PC-9 (cell line): Measurements from ENCODE around the gene EPHX1. TPM values are rescaled to one million over a fixed set of nuclear protein-coding genes. Genes with fewer than 3 reads are reported as not detected.
"Not testable (repeated sequence)": the region's sequence is repeated elsewhere in the genome, so short reads cannot be mapped to it uniquely, and the experiment has no call there.

ENCODE experiments used
- BruUV-seq: library from RNA; stranded (reverse); fragments of 400-500 nt; replicated peaks from 2 replicates; lab custom pipeline; 2021; lab: Mats Ljungman, UMichigan
- CTCF ChIA-PET: fragments of 300-600 bp; sonication (Branson Sonifier 250); formaldehyde crosslinking; loops from one replicate; lab custom pipeline; 2022; ENCODE audit warnings: antibody characterized with exemption; lab: Charles Lee
- POLR2A ChIA-PET: fragments of 300-600 bp; sonication (Branson Sonifier 250); formaldehyde crosslinking; loops from one replicate; lab custom pipeline; 2022; ENCODE audit warnings: antibody characterized with exemption; ENCODE audit not compliant: unreplicated experiment; lab: Charles Lee
- DNase-seq, 2 experiments: peaks; one replicate each; pipeline versions ENCODE4 v3.0.0 to v3.0.0-alpha.2; 2015 to 2022; ENCODE audit warnings: mixed read lengths in 1 of 2
- H2AFZ ChIP-seq: fragments of 200-600 bp; sonication (generic); 2 replicates; pipeline ENCODE4 v1.8.1; 2017; ENCODE audit warnings: antibody characterized with exemption
- H3F3A ChIP-seq: fragments of 200-600 bp; sonication (generic); 2 replicates; pipeline ENCODE4 v1.8.1; 2017; ENCODE audit warnings: antibody characterized with exemption, mild to moderate bottlenecking, low read depth; ENCODE audit not compliant: insufficient read depth
- H3K27ac ChIP-seq: fragments of 200-600 bp; sonication (generic); 2 replicates; pipeline ENCODE4 v1.6.1; 2016; ENCODE audit warnings: mixed run types
- H3K27me3 ChIP-seq: fragments of 200-600 bp; sonication (generic); 2 replicates; pipeline ENCODE4 v1.6.1; 2016; ENCODE audit warnings: low read depth, mixed run types; ENCODE audit not compliant: insufficient read depth
- H3K36me3 ChIP-seq: fragments of 200-600 bp; sonication (generic); 2 replicates; pipeline ENCODE4 v1.6.1; 2016; ENCODE audit warnings: low read depth, mixed run types
- H3K4me1 ChIP-seq: fragments of 200-600 bp; sonication (generic); replicated peaks from 2 replicates; pipeline ENCODE4 v1.6.1; 2016; ENCODE audit warnings: mixed run types; ENCODE audit not compliant: insufficient read depth
- H3K4me2 ChIP-seq: fragments of 200-600 bp; sonication (generic); 2 replicates; pipeline ENCODE4 v1.6.1; 2017; ENCODE audit warnings: mixed run types
- H3K4me3 ChIP-seq: fragments of 200-600 bp; sonication (generic); 2 replicates; pipeline ENCODE4 v1.6.1; 2016; ENCODE audit warnings: mixed run types
- H3K79me2 ChIP-seq: fragments of 200-600 bp; sonication (generic); 2 replicates; pipeline ENCODE4 v1.6.1; 2017; ENCODE audit warnings: low read depth, mixed run types
- H3K9me2 ChIP-seq: fragments of 200-600 bp; sonication (generic); 2 replicates; pipeline ENCODE4 v1.8.1; 2017; ENCODE audit warnings: mild to moderate bottlenecking; ENCODE audit not compliant: insufficient read depth
- H3K9me3 ChIP-seq: fragments of 200-600 bp; sonication (generic); 2 replicates; pipeline ENCODE4 v1.8.1; 2016; ENCODE audit warnings: low read depth; ENCODE audit not compliant: insufficient read depth
- H4K20me1 ChIP-seq: fragments of 200-600 bp; sonication (generic); 2 replicates; pipeline ENCODE4 v1.8.1; 2017; ENCODE audit not compliant: insufficient read depth
- CTCF ChIP-seq: fragments of 200-600 bp; sonication (generic); conservative IDR thresholded peaks from 2 replicates; pipeline ENCODE4 v1.6.1; 2017; ENCODE audit warnings: mixed run types, antibody characterized with exemption, mild to moderate bottlenecking, moderate library complexity
- EZH2 ChIP-seq: fragments of 200-600 bp; sonication (generic); IDR thresholded peaks from 2 replicates; pipeline ENCODE4 v1.8.0; 2017; ENCODE audit warnings: antibody characterized with exemption, low read depth
- intact Hi-C: fragments of 100-400 bp; cut with micrococcal nuclease; formaldehyde crosslinking; loops from one replicate; pipeline ENCODE4 v1.10.0; 2022; ENCODE audit not compliant: unreplicated experiment
- total RNA-seq: library from RNA; stranded (reverse); gene quantifications from 2 replicates; pipeline ENCODE4 v1.2.3, GENCODE V29; 2021

The EPHX1 gene
- total RNA-seq, 1 experiment from 2014 or later = 313 TPM

DNA sequence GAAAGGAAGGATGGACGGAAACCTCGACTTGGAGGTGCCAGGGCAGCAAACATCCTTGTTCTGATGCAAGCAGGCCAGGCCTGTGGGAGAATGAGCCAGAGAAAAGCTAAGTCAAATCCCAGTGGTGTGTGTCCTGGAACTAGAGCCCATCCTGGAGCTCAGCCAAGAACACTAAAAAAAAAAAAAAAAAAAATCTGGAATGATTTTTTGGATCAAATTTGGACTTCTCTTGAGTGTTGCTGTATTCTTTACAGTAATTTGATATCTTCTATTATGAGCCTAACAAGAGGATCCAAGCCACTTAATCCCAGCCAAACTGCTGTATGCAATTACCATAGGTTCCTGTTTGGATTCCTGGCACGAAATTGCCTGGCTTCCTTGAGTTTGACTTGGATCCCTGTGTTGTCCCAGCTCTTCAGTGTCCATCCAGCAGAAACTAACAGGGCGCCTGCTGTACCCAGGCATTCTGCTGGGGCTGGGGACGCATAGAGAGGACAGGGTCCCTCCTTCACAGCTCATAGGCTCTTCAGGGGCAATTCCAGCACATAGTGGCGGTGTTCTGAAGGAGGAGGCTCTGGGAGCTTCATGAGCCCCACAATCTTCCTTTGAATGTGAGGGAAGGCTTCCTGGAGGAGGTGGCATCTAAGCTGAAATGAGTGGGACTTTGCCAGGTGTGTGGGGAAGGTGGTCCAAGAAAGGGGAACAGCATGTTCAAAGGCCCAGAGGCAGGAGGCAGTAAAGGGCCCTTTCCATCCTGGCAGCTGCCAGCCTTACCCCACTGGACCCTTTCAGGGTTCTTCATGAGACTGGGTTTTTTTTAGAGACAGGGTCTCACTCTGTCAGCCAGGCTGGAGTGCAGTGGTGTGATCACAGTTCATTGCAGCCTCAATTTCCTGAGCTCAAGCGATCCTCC is 24.7 kb downstream of the EPHX1 start:
- no peak for DNase-seq
- Histone ChIP-seq H3K79me2 (no peaks in the 10 kb centered on the region), H3K9me2 (no peaks in the 10 kb centered on the region), H3K4me1 (no peaks in the 10 kb centered on the region), H3K9me3 (no peaks in the 10 kb centered on the region), H3K27me3 (no peaks in the 10 kb centered on the region), H3K27ac (no peak overlapping the region), H4K20me1 (peaks cover 10% of the 10 kb centered on the region; the same call in 1 of the 2 replicates), H3F3A (peaks cover 17% of the 10 kb centered on the region; the same call in 1 of the 2 replicates), H3K4me2 (no peak overlapping the region), H3K4me3 (no peak overlapping the region), H3K36me3 (peaks cover 48% of the 10 kb centered on the region), H2AFZ (no peak overlapping the region)
- BruUV-seq = no TSS peak
- ChIA-PET CTCF (interaction anchor here (0.6 to 0.7 kb wide), 3 partner anchors 57 to 446 kb away, joined by 3 to 10 read pairs (median 4); partner anchors contain the start of gene SRP9), POLR2A (interaction anchor here (0.6 to 0.7 kb wide), 2 partner anchors 21 to 432 kb away, joined by 3 to 5 read pairs; no protein-coding TSS in a partner anchor)
- TF ChIP-seq CTCF (no peak), EZH2 (no peak)
- intact Hi-C loops = no loop called here

- CTCF ChIA-PET = interaction anchor here (0.7 kb wide), 1 partner anchor 58 kb away, joined by 10 read pairs; the partner anchor contains the start of gene SRP9
- no peak overlapping the region for H3K27ac ChIP-seq
- no peak for DNase-seq
- POLR2A ChIA-PET = no interaction called here
- H3K4me1 ChIP-seq = no peaks in the 10 kb centered on the region
- no peak overlapping the region for H2AFZ ChIP-seq
- peaks cover 10% of the 10 kb centered on the region; the same call in 1 of the 2 replicates for H4K20me1 ChIP-seq
- H3K9me2 ChIP-seq = no peaks in the 10 kb centered on the region
- no peaks in the 10 kb centered on the region for H3K79me2 ChIP-seq
- peaks cover 16% of the 10 kb centered on the region; the same call in 1 of the 2 replicates for H3F3A ChIP-seq
- no peak overlapping the region for H3K4me3 ChIP-seq
- H3K36me3 ChIP-seq = peaks cover 40% of the 10 kb centered on the region
- intact Hi-C loops = no loop called here
- H3K4me2 ChIP-seq = no peak overlapping the region
- TF ChIP-seq CTCF (no peak), EZH2 (no peak)
- H3K27me3 ChIP-seq = no peaks in the 10 kb centered on the region
- no peaks in the 10 kb centered on the region for H3K9me3 ChIP-seq
- no TSS peak for BruUV-seq
Measured at GRCh38 chr1:225835856-225836255, 25.9 kb downstream of the EPHX1 start.

DNA sequence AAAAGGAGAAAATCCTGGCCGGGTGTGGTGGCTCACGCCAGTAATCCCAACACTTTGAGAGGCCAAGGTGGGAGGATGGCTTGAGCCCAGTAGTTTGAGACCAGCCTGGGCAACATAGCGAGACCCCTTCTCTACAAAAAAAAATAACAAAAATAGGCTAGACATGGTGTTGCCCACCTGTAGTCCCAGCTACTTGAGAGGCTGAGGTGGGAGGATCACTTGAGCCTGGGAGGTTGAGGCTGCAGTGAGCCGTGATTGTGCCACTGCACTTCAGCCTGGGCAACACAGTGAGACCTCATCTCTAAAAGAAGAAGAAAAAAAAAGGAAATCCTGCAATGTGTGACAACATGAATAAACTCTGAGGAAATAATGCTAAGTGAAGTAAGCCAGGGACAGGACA is 26.4 kb downstream of the EPHX1 start:
- intact Hi-C loops, DNase-seq, H3K4me1 ChIP-seq, H3K9me2 ChIP-seq, H3K9me3 ChIP-seq, CTCF ChIA-PET, H3K27ac ChIP-seq, H3K4me3 ChIP-seq, H2AFZ ChIP-seq, H3K4me2 ChIP-seq, H3K79me2 ChIP-seq, H3K27me3 ChIP-seq, BruUV-seq, POLR2A ChIA-PET: not testable (repeated sequence)
- Histone ChIP-seq H3F3A (peaks cover 15% of the 10 kb centered on the region; the same call in 1 of the 2 replicates), H3K36me3 (peaks cover 38% of the 10 kb centered on the region), H4K20me1 (peaks cover 10% of the 10 kb centered on the region; the same call in 1 of the 2 replicates)
